K562 (cell line): Measurements from ENCODE around the gene RBPMS2. TPM values are rescaled to one million over a fixed set of nuclear protein-coding genes. Genes with fewer than 3 reads are reported as not detected.

Source experiments
- CBX8 ChIP-seq: fragments of 200-600 bp; sonication (generic); IDR thresholded peaks from 2 replicates; pipeline ENCODE4 v1.6.1; 2012; ENCODE audit warnings: borderline replicate concordance, mixed run types, low read depth, mild to moderate bottlenecking, moderate library complexity, mixed read lengths, low read length, control low read depth, inconsistent platforms; ENCODE audit not compliant: poor library complexity, severe bottlenecking; ENCODE audit errors: extremely low read depth
- GTF2A2 ChIP-seq: IDR thresholded peaks from 2 replicates; pipeline ENCODE4 v1.6.1; 2016; ENCODE audit warnings: mild to moderate bottlenecking, missing genetic modification characterization, missing compliant biosample characterization
- HDAC1 ChIP-seq, 2 experiments: fragments of 450-650 bp; IDR thresholded peaks; 2 replicates each; pipeline ENCODE4 v1.6.1; 2016 to 2017; ENCODE audit warnings: inconsistent platforms in 1 of 2, mild to moderate bottlenecking in 1 of 2, moderate library complexity in 1 of 2
- HMG20A ChIP-seq: fragments of 450-650 bp; formaldehyde crosslinking; conservative IDR thresholded peaks from 2 replicates; pipeline ENCODE4 v1.4.0; 2020; ENCODE audit warnings: mild to moderate bottlenecking, mixed read lengths
- MEF2D ChIP-seq: conservative IDR thresholded peaks from 2 replicates; pipeline ENCODE4 v1.6.1; 2016; ENCODE audit warnings: low read depth, missing genetic modification characterization, missing compliant biosample characterization
- NR0B1 ChIP-seq: fragments of 450-650 bp; IDR thresholded peaks from one replicate; pipeline ENCODE4 v1.6.1; 2018; ENCODE audit warnings: mild to moderate bottlenecking, moderate library complexity; ENCODE audit not compliant: partially characterized antibody
- PCBP1 ChIP-seq: fragments of 200-400 bp; formaldehyde crosslinking; IDR thresholded peaks from 2 replicates; pipeline ENCODE4 v1.6.1; 2018; ENCODE audit warnings: mild to moderate bottlenecking, low read depth, low read length; ENCODE audit not compliant: poor library complexity, severe bottlenecking
- POLR2AphosphoS5 ChIP-seq: IDR thresholded peaks from 2 replicates; pipeline ENCODE4 v1.6.1; 2011; ENCODE audit warnings: mild to moderate bottlenecking, low read depth, low read length, moderate library complexity; ENCODE audit not compliant: control insufficient read depth, insufficient read depth
- PYGO2 ChIP-seq: fragments of 450-650 bp; IDR thresholded peaks from 2 replicates; pipeline ENCODE4 v1.6.1; 2016; ENCODE audit warnings: mild to moderate bottlenecking, missing genetic modification characterization, moderate library complexity, missing compliant biosample characterization
- RB1 ChIP-seq: fragments of 450-650 bp; IDR thresholded peaks from 2 replicates; pipeline ENCODE4 v1.6.1; 2017; ENCODE audit warnings: low read depth, mild to moderate bottlenecking
- SMAD3 ChIP-seq: fragments of 450-650 bp; formaldehyde crosslinking; conservative IDR thresholded peaks from 2 replicates; pipeline ENCODE4 v1.4.0; 2020; ENCODE audit warnings: mild to moderate bottlenecking
- SRSF7 ChIP-seq: fragments of 200-400 bp; formaldehyde crosslinking; optimal IDR thresholded peaks from 2 replicates; pipeline ENCODE3; 2017; ENCODE audit warnings: mild to moderate bottlenecking, low read depth, low read length
- TAF7 ChIP-seq: fragments of 450-650 bp; IDR thresholded peaks from 2 replicates; pipeline ENCODE4 v1.6.1; 2016; ENCODE audit warnings: missing genetic modification characterization, missing compliant biosample characterization
- THRAP3 ChIP-seq: fragments of 450-650 bp; IDR thresholded peaks from 2 replicates; pipeline ENCODE4 v1.6.1; 2016; ENCODE audit warnings: mild to moderate bottlenecking, inconsistent platforms, borderline replicate concordance
- TSHZ1 ChIP-seq: fragments of 250-450 bp; sonication (Bioruptor Pico); IDR thresholded peaks from 2 replicates; pipeline ENCODE4 v1.4.0; 2020; ENCODE audit warnings: mild to moderate bottlenecking, moderate library complexity
- WHSC1 ChIP-seq: IDR thresholded peaks from one replicate; pipeline ENCODE4 v1.6.1; 2012; ENCODE audit warnings: low read length, control low read depth, inconsistent platforms
- YY1 ChIP-seq, 3 experiments: IDR thresholded peaks; 2 replicates each; pipeline ENCODE4 v1.6.1; 2011; ENCODE audit warnings: low read length in 2 of 3, mild to moderate bottlenecking in 2 of 3, moderate library complexity in 2 of 3, borderline replicate concordance in 1 of 3, control low read depth in 1 of 3, low read depth in 1 of 3; ENCODE audit not compliant: insufficient read depth in 3 of 3, insufficient replicate concordance in 2 of 3, control insufficient read depth in 1 of 3, insufficient read length in 1 of 3; ENCODE audit errors: extremely low read depth in 1 of 3
- ZFP36 ChIP-seq: fragments of 150-350 bp; IDR thresholded peaks from 2 replicates; pipeline ENCODE4 v1.6.1; 2018; ENCODE audit warnings: low read length, low read depth; ENCODE audit not compliant: partially characterized antibody
- ZNF140 ChIP-seq: fragments of 250-450 bp; sonication (Bioruptor Pico); IDR thresholded peaks from 2 replicates; pipeline ENCODE4 v1.8.0; 2021; ENCODE audit warnings: moderate library complexity, mild to moderate bottlenecking, inconsistent platforms
- ZNF253 ChIP-seq: fragments of 250-450 bp; sonication (Bioruptor Pico); conservative IDR thresholded peaks from 2 replicates; pipeline ENCODE4 v1.6.1; 2021; ENCODE audit warnings: mild to moderate bottlenecking
- ZNF277 ChIP-seq: fragments of 250-450 bp; sonication (Bioruptor Pico); IDR thresholded peaks from 2 replicates; pipeline ENCODE4 v1.8.0; 2022; ENCODE audit warnings: inconsistent platforms, mild to moderate bottlenecking, moderate library complexity, borderline replicate concordance
- ZNF778 ChIP-seq: fragments of 450-650 bp; formaldehyde crosslinking; IDR thresholded peaks from 2 replicates; pipeline ENCODE4 v1.4.0; 2020; ENCODE audit warnings: mild to moderate bottlenecking, moderate library complexity
- polyA plus RNA-seq, 8 experiments: library from polyadenylated mRNA; depleted of rRNA in 4 of 8; stranded (reverse) in 5 of 8; unstranded in 3 of 8; fragments of >200 nt; fragmentation: Nextera tagmentation in 2 of 8; fragmentation: Illumina TruSeq in 1 of 8; extraction: Ambion mirVana in 2 of 8; extraction: Trizol in 1 of 8; gene quantifications; 2 replicates each; pipeline versions ENCODE4 v1.2.1 to v1.2.3, GENCODE V29; 2011 to 2014; ENCODE audit warnings: inconsistent platforms in 1 of 8, missing spikeins in 1 of 8
- total RNA-seq, 7 experiments: library from RNA; depleted of rRNA in 6 of 7; stranded (reverse); fragments of >200 nt in 6 of 7; fragmentation: Illumina TruSeq in 2 of 7; extraction: Trizol in 2 of 7; gene quantifications; 2 replicates each; pipeline versions ENCODE4 v1.2.1 to v1.2.3, GENCODE V29; 2011 to 2021; ENCODE audit warnings: low replicate concordance in 1 of 7

Gene RBPMS2
- total and polyA plus RNA-seq, 9 of the 15 experiments (the other 6 are each of a cell fraction or from before 2014, with no cell fraction given) = 0.11 to 2.6 (median 0.37) TPM; not detected in 1

- no peak for TF ChIP-seq SRSF7
- TF ChIP-seq TSHZ1 (CRISPR knock-in tag) = no peak
- TF ChIP-seq PYGO2 (tag) = peak; percentile 86
- TF ChIP-seq MEF2D (tag) = peak; percentile 82
- TF ChIP-seq NR0B1 = no peak
- TF ChIP-seq ZNF778 (CRISPR knock-in tag) = no peak
- TF ChIP-seq SMAD3 (CRISPR knock-in tag) = peak; percentile 90
- no peak for TF ChIP-seq ZNF140
- no peak for TF ChIP-seq PCBP1
- TF ChIP-seq GTF2A2 (tag) = no peak
- peak; percentile 92 for TF ChIP-seq HMG20A (CRISPR knock-in tag)
- TF ChIP-seq WHSC1 = no peak
- peak; percentile 26 to 99; a peak in 3 of 4 replicates for TF ChIP-seq HDAC1 (IDR thresholded peaks at IDR 0.05)
- 0 out of 2 replicates have a peak, but pooled peaks have one; percentile 25 for TF ChIP-seq RB1
- TF ChIP-seq ZNF253 (CRISPR knock-in tag) = no peak
- TF ChIP-seq THRAP3 = no peak
- TF ChIP-seq TAF7 (tag) = no peak
- peak in 1 of 3 experiments; percentile 26 for TF ChIP-seq YY1 (IDR thresholded peaks at IDR 0.05; ENCODE audit: borderline replicate concordance in 1 of 3, control insufficient read depth in 1 of 3, extremely low read depth in 1 of 3, insufficient read depth in 3 of 3, insufficient read length in 1 of 3, insufficient replicate concordance in 2 of 3, low read depth in 1 of 3, low read length in 2 of 3)
- no peak for TF ChIP-seq CBX8
- no peak for TF ChIP-seq ZNF277 (CRISPR knock-in tag)
- no peak for TF ChIP-seq ZFP36
- peak; percentile 93 for TF ChIP-seq POLR2AphosphoS5
Measured at GRCh38 chr15:64695561-64695992, 79.8 kb downstream of the RBPMS2 start (continued).
